Keratinocyte (primary cell): ENCODE data around the gene LRRN3. TPM values are rescaled to one million over a fixed set of nuclear protein-coding genes. Genes with fewer than 3 reads are reported as not detected.

ENCODE experiments used
- DNase-seq: peaks from one replicate; pipeline ENCODE4 v3.0.0-alpha.2; 2011; ENCODE audit warnings: low read depth, missing footprints, low spot score
- FAIRE-seq: peaks from 2 replicates; lab custom pipeline; 2011; peaks lifted over from hg19 to GRCh38; lab: Jason Lieb, UNC
- H2AFZ ChIP-seq: 2 replicates; pipeline ENCODE4 v1.6.0; 2012; ENCODE audit warnings: low read length, control low read depth, inconsistent platforms; ENCODE audit not compliant: control insufficient read depth
- H3K27ac ChIP-seq: 2 replicates; pipeline ENCODE4 v1.5.1; 2011; ENCODE audit warnings: low read length; ENCODE audit not compliant: control insufficient read depth, insufficient read depth
- H3K27me3 ChIP-seq: 3 replicates; pipeline ENCODE4 v1.6.0; 2011; ENCODE audit warnings: low read length; ENCODE audit not compliant: control insufficient read depth, insufficient read depth; ENCODE audit errors: extremely low read depth
- H3K36me3 ChIP-seq, 2 experiments: 2 replicates in 1 of 2; 3 replicates in 1 of 2; pipeline ENCODE4 v1.5.1; 2011; ENCODE audit warnings: low read length in 2 of 2, mild to moderate bottlenecking in 1 of 2; ENCODE audit not compliant: control insufficient read depth in 2 of 2, insufficient read depth in 2 of 2; ENCODE audit errors: extremely low read depth in 1 of 2
- H3K4me1 ChIP-seq: 3 replicates; pipeline ENCODE4 v1.5.1; 2011; ENCODE audit warnings: low read length; ENCODE audit not compliant: control insufficient read depth, insufficient read depth; ENCODE audit errors: extremely low read depth
- H3K4me2 ChIP-seq: 3 replicates; pipeline ENCODE4 v1.6.0; 2011; ENCODE audit warnings: low read depth, low read length; ENCODE audit not compliant: control insufficient read depth, insufficient read depth; ENCODE audit errors: extremely low read depth
- H3K4me3 ChIP-seq, 3 experiments: fragments of 200-600 bp in 1 of 3; sonication (generic) in 1 of 3; 2 replicates in 2 of 3; 3 replicates in 1 of 3; pipeline ENCODE4 v1.5.1; 2011 to 2016; ENCODE audit warnings: low read length in 3 of 3, mild to moderate bottlenecking in 3 of 3, control low read depth in 2 of 3, inconsistent platforms in 1 of 3, low read depth in 1 of 3, mixed read lengths in 1 of 3, mixed run types in 1 of 3, moderate library complexity in 1 of 3; ENCODE audit not compliant: control insufficient read depth in 2 of 3, insufficient read depth in 2 of 3; ENCODE audit errors: extremely low read depth in 1 of 3
- H3K79me2 ChIP-seq: 2 replicates; pipeline ENCODE4 v1.6.0; 2012; ENCODE audit warnings: low read length; ENCODE audit not compliant: control insufficient read depth, insufficient read depth
- H3K9ac ChIP-seq: 3 replicates; pipeline ENCODE4 v1.6.0; 2011; ENCODE audit warnings: low read length; ENCODE audit not compliant: control insufficient read depth, insufficient read depth; ENCODE audit errors: extremely low read depth
- H3K9me1 ChIP-seq: 3 replicates; pipeline ENCODE4 v1.6.0; 2011; ENCODE audit warnings: low read length; ENCODE audit not compliant: control insufficient read depth, insufficient read depth; ENCODE audit errors: extremely low read depth
- H3K9me3 ChIP-seq: 2 replicates; pipeline ENCODE4 v1.5.1; 2012; ENCODE audit warnings: low read depth, low read length; ENCODE audit not compliant: control insufficient read depth
- H4K20me1 ChIP-seq: 3 replicates; pipeline ENCODE4 v1.6.0; 2011; ENCODE audit warnings: low read length; ENCODE audit not compliant: control insufficient read depth, insufficient read depth; ENCODE audit errors: extremely low read depth
- CTCF ChIP-seq, 3 experiments: IDR thresholded peaks in 1 of 3; conservative IDR thresholded peaks in 1 of 3; optimal IDR thresholded peaks in 1 of 3; 2 replicates in 2 of 3; 3 replicates in 1 of 3; pipeline versions ENCODE3 to v1.5.1; 2011; ENCODE audit warnings: low read length in 3 of 3, mild to moderate bottlenecking in 3 of 3, moderate library complexity in 2 of 3, control low read depth in 1 of 3, inconsistent platforms in 1 of 3; ENCODE audit not compliant: insufficient read depth in 2 of 3; ENCODE audit errors: extremely low read depth in 1 of 3
- EZH2 ChIP-seq: IDR thresholded peaks from one replicate; pipeline ENCODE4 v1.6.1; 2012; ENCODE audit warnings: inconsistent platforms, mild to moderate bottlenecking, low read length, moderate library complexity
- dilution Hi-C: fragments of 300-500 bp; cut with MboI; formaldehyde crosslinking; loops from one replicate; pipeline ENCODE4 v1.7.0; 2020; ENCODE audit warnings: low sequenced_read_pairs; ENCODE audit not compliant: extremely low pct_ligation_motif_present
- polyA plus RNA-seq, 5 experiments: library from polyadenylated mRNA; depleted of rRNA in 3 of 5; stranded (reverse) in 3 of 5; stranded (forward) in 1 of 5; unstranded in 1 of 5; fragments of >200 nt; gene quantifications; 1 replicate in 1 of 5; 2 replicates in 3 of 5; 3 replicates in 1 of 5; pipeline versions ENCODE4 v1.2.1 to v1.2.3, GENCODE V29; 2011 to 2012; ENCODE audit warnings: missing spikeins in 2 of 5, low read depth in 1 of 5, low replicate concordance in 1 of 5

The LRRN3 gene
- polyA plus RNA-seq, 1 donor (not counting 4 experiments of a cell fraction or from before 2014, with no cell fraction given) = not detected

GRCh38 chr7:111107579-111107978 is 16.7 kb downstream of the LRRN3 start:
- Histone ChIP-seq H3K4me2 (no peak overlapping the region), H3K9me3 (no peaks in the 10 kb centered on the region), H3K36me3 (no peaks in the 10 kb centered on the region), H3K79me2 (no peaks in the 10 kb centered on the region), H3K4me3 (no peak overlapping the region), H3K9me1 (no peaks in the 10 kb centered on the region), H4K20me1 (no peaks in the 10 kb centered on the region), H3K27ac (no peak overlapping the region), H2AFZ (no peak overlapping the region), H3K9ac (no peak overlapping the region), H3K27me3 (no peaks in the 10 kb centered on the region), H3K4me1 (no peaks in the 10 kb centered on the region)
- DNase-seq (no peak), FAIRE-seq (no peak)
- TF ChIP-seq CTCF (optimal IDR thresholded peaks at IDR 0.05 in 1 of 3, IDR thresholded peaks at IDR 0.05 in 1 of 3, conservative IDR thresholded peaks at IDR 0.05 in 1 of 3; ENCODE audit: extremely low read depth in 1 of 3, insufficient read depth in 2 of 3, low read length in 3 of 3) = no peak
- TF ChIP-seq EZH2 = no peak
- dilution Hi-C loops = no loop called here

- Histone ChIP-seq H3K27ac (no peak overlapping the region), H3K4me1 (no peaks in the 10 kb centered on the region), H3K9ac (no peak overlapping the region), H3K4me2 (no peak overlapping the region), H3K4me3 (no peak overlapping the region), H3K27me3 (no peaks in the 10 kb centered on the region), H2AFZ (no peak overlapping the region), H4K20me1 (no peaks in the 10 kb centered on the region), H3K9me1 (no peaks in the 10 kb centered on the region), H3K79me2 (no peaks in the 10 kb centered on the region), H3K36me3 (no peaks in the 10 kb centered on the region), H3K9me3 (no peaks in the 10 kb centered on the region)
- FAIRE-seq (no peak), DNase-seq (no peak)
- TF ChIP-seq EZH2 = no peak
- no peak for TF ChIP-seq CTCF (optimal IDR thresholded peaks at IDR 0.05 in 1 of 3, IDR thresholded peaks at IDR 0.05 in 1 of 3, conservative IDR thresholded peaks at IDR 0.05 in 1 of 3; ENCODE audit: extremely low read depth in 1 of 3, insufficient read depth in 2 of 3, low read length in 3 of 3)
- dilution Hi-C loops = no loop called here
These were observed 17.1 kb downstream of the LRRN3 start for GRCh38 chr7:111108000-111108399.
